Measurements from ENCODE around the gene ZCCHC14.

The ZCCHC14 gene

GRCh38 chr16:87423429-87423828 is 69.4 kb downstream of the ZCCHC14 start:
- no peak for DNase-seq

DNA sequence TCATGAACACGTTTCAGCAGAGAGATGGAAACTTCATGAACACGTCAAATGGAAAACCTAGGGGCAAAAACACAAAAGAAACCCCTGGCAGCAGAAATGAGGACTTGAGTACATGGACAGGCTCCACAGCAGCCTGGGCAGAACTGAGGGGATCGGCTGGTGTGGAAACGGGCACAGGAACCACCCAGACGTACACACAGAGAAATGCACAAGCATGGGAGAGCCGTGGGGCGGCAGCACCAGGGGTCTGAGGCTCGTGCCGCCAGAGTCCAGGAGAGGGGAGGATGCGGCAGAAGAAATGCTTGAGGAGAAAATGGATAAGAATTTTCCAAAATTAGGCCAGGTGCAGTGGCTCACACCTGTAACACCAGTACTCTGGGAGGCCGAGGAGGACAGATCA is 70.7 kb downstream of the ZCCHC14 start:
- no peak for DNase-seq

- no peak for DNase-seq
Measured at GRCh38 chr16:87421003-87421912, 71.6 kb downstream of the ZCCHC14 start.

DNA sequence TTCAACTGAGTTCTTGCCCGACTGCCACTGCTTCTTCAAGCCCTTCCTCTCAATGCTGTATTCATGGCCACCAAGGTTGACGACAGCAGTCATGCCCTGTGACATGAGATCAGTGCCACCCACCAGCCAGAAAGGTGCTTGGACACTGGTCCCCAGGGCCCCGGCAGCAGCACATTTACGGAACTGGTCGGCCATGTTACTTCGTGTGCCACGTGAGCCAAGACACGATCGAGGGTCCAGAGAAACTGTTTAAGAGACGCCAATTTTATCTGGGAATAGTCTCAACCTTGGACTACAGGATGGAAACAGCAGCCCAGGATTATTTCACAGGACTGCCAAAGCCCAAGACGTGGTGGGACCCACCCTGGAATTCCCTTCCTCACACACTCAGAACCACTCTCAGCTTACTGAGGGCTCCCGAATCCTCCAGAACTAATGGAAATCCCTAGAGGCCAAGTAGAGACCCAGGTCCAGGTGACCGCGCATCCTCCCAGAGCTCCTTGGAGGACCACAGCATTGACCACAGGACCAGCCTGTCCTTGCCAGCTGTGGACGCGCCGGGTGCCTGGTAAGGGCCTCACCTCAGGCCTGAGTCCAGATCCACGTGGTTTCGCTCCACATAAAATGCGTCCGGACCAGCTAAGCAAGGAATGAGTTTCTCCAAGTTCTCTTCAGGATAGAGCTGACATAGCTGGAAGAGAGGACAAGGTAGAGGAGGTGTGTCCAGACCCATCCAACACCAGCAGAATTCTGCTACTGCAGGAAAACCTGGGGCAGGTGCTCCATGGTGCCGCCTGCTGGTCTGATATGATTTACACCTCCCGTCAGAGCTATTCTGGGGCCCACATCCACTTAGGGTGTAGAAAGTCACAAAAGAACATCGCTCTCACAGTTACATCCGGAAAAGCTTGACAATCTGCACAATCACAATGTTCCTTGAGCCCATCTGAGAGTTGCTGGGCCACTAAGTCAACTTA is 72.5 kb downstream of the ZCCHC14 start:
- DNase-seq: no peak

DNA sequence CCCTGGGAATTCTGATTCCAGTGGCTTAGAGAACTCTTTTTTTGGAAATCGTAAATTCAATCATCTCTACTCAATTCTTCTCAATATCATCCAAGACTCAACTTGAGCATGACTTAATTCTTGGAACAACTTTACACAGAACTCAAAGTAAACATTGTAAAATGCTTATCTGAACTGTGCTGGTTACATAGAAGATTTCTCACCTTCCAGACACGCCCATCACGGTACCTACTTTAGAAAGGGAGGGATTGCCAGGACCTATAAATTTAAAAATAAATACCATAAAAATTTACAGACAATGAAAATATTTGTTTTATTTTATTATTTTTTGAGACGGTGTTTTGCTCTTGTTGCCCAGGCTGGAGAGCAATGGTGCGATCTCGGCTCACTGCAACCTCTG is 74.2 kb downstream of the ZCCHC14 start:
- DNase-seq: no peak

DNA sequence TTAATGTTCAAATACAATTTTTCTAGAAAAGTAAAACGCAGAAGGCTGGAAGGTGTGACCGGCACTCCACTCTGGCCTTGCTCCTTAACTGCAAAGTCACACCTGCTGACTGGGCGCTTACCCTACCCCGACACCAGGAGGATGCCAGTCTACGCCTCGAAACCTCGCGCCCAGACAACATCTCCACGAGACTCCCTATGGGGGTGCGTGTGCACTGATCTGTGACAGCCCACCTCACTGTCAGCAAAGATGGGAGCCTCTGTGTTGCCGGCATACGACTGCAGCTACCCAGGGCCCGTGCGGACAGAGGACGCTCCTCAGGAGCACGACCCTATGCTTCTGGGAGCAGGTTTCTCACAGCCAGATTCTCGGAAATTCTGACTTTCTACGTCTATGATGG is 74.6 kb downstream of the ZCCHC14 start:
- DNase-seq: no peak

GRCh38 chr16:87417528-87417910 is 75.3 kb downstream of the ZCCHC14 start:
- DNase-seq: no peak

- DNase-seq: no peak
Measured at GRCh38 chr16:87416826-87417527, 75.8 kb downstream of the ZCCHC14 start.

DNA sequence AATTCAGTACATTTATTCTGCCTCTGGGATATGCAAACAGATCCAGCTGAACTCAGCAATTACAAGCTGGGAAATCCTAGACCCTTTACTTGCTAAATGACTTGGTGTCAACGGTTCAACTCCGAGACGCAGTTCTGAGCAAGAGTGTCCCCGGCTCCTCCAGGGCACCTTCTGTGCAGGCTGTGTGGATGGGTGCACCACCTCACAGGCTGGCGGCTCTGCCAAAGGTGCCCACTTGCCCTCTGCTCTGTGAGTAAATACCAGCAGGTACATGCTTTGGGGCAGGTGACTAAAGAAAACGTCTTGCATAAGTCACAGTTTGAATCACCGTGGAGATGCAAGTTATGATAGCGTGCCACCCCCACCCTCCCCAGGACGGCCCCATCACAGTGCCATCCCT is 77.4 kb downstream of the ZCCHC14 start:
- DNase-seq: no peak

- no peak for DNase-seq
Measured at GRCh38 chr16:87414251-87414680, 78.6 kb downstream of the ZCCHC14 start.

- DNase-seq: no peak
Measured at GRCh38 chr16:87412996-87413421, 79.8 kb downstream of the ZCCHC14 start.

- DNase-seq: no peak
Measured at GRCh38 chr16:87412371-87412995, 80.3 kb downstream of the ZCCHC14 start.

DNA sequence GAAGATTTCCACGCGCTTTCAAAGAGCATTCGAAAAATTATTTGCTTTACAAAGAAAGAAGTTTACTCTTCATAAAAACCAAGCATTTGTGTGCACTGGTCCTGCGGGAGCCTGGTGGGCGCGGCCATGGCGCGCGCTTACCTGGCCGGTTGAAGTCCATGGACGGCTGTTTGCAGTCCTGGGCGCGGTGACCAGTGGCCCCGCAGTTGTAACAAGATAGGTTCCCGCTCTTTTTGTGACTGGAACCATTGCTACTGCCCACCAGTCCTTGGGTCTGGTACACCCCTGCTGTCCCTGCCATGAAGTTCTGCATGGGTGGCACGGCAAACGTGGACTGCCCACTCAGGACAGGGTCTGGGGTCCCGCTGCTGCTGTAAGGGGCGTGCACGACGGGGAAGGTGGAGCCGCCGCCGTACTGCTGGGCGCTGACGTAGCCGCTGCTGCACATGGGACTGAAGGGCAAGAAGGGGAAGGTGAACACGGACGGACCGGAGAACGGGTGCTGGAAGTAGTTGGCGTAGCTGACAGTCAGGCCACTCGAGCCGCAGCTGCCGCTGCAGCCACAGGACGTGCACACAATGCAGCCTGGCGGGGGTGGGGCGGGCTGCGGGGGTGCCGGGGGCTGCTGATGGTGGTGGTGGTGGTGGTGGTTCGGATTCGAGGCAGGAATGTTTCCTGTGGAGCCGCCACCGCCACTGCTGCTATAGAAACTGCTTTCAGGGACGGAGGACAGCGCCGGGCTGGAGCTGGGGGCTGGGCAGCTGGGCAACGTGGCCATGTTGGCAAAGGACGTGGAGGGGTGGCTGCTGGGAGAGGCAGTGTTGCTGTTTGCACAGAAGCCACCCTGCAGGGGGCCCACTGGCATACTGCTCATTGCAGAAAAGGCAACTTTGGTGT is 81.2 kb downstream of the ZCCHC14 start:
- DNase-seq: no peak

- no peak for DNase-seq
Measured at GRCh38 chr16:87410968-87411367, 81.9 kb downstream of the ZCCHC14 start.

DNA sequence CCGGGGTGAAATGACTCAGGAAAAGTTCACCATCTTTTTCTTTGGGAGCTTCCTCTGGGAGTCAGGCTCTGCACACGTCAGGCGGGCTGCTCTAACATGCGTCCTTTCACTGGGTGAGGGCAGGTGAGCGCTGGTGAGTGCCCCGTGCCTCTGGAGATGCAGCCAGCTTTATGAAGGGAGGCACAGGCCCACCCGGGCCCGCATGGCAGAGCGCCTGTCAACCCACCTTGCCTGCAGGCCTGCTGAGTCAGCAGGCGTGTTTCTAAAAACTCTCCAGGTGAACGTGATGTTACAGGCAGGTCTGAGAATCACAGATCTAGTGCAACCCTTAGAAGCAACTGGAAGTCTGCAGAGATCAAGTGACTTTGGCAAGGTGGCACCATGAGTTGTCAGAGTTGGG is 82.3 kb downstream of the ZCCHC14 start:
- DNase-seq: no peak

- no peak for DNase-seq
Measured at GRCh38 chr16:87409781-87410180, 83.0 kb downstream of the ZCCHC14 start.

GRCh38 chr16:87409153-87409552 is 83.7 kb downstream of the ZCCHC14 start:
- no peak for DNase-seq

GRCh38 chr16:87407511-87408112 is 85.2 kb downstream of the ZCCHC14 start:
- no peak for DNase-seq

GRCh38 chr16:87406495-87407088 is 86.2 kb downstream of the ZCCHC14 start:
- DNase-seq: no peak
